MM.1S (cell line): Measurements from ENCODE around the gene AQP2.

Experiments used
- EZH2 ChIP-seq: fragments of 300-600 bp; sonication (generic); optimal IDR thresholded peaks from 2 replicates; pipeline ENCODE3; 2017; ENCODE audit warnings: low read depth, mild to moderate bottlenecking, antibody characterized with exemption, low read length, mixed read lengths
- EZH2phosphoT487 ChIP-seq: fragments of 300-600 bp; sonication (generic); IDR thresholded peaks from 2 replicates; pipeline ENCODE4 v1.6.1; 2018; ENCODE audit warnings: antibody characterized with exemption, low read length
- TF ChIP-seq, protein P1 (sequence below): fragments of 300-600 bp; sonication (generic); IDR thresholded peaks from 2 replicates; pipeline ENCODE4 v1.5.1; 2016; ENCODE audit warnings: antibody characterized with exemption, low read length, mixed read lengths

DNA sequence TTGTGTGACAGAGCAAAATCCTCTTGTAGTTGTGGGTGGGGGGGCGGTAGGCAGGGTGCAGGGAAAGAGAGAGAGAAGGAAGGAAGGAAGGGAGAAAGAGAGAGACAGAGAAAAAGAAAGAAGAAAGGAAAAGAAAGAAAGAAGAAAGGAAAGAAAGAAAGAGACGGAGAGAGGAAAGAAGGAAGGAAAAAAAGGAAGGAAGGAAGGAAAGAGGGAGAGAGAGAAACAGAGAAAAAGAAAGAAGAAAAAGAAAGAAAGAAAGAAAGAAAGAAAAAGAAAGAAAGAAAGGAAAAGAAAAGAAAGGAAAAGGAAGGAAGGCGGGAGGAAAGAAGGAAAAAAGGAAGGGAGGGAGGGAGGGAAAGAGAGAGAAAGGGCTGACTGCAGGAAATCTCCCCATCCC lies 29.2 kb upstream of the AQP2 start:
- TF ChIP-seq, protein P1, sequence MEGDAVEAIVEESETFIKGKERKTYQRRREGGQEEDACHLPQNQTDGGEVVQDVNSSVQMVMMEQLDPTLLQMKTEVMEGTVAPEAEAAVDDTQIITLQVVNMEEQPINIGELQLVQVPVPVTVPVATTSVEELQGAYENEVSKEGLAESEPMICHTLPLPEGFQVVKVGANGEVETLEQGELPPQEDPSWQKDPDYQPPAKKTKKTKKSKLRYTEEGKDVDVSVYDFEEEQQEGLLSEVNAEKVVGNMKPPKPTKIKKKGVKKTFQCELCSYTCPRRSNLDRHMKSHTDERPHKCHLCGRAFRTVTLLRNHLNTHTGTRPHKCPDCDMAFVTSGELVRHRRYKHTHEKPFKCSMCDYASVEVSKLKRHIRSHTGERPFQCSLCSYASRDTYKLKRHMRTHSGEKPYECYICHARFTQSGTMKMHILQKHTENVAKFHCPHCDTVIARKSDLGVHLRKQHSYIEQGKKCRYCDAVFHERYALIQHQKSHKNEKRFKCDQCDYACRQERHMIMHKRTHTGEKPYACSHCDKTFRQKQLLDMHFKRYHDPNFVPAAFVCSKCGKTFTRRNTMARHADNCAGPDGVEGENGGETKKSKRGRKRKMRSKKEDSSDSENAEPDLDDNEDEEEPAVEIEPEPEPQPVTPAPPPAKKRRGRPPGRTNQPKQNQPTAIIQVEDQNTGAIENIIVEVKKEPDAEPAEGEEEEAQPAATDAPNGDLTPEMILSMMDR = no peak
- TF ChIP-seq EZH2 (no peak), EZH2phosphoT487 (no peak)
